ENCODE data around the gene GOLGA6L10.
"Not testable (repeated sequence)": the region's sequence is repeated elsewhere in the genome, so short reads cannot be mapped to it uniquely, and the experiment has no call there.

GOLGA6L10 gene

GRCh38 chr15:82349375-82349774 is at the start of gene GOLGA6L10:
Gene GOLGA6L10, minus strand, starts transcription at chr15:82349475. Its CDS starts 100 bp downstream, at chr15:82349375.
- not testable (repeated sequence) for TF ChIP-seq GATA2, GATA3 (IDR thresholded peaks at IDR 0.05; ENCODE audit: low read depth, low read length)

GRCh38 chr15:82398785-82399184 is 49.5 kb upstream of the GOLGA6L10 start:
- TF ChIP-seq GATA2 (IDR thresholded peaks at IDR 0.05; ENCODE audit: low read depth, low read length): no peak
- no peak for TF ChIP-seq GATA3 (IDR thresholded peaks at IDR 0.05; ENCODE audit: low read depth, low read length)

GRCh38 chr15:82397817-82398216 is 48.5 kb upstream of the GOLGA6L10 start:
- TF ChIP-seq GATA2 (IDR thresholded peaks at IDR 0.05; ENCODE audit: low read depth, low read length) (no peak), GATA3 (IDR thresholded peaks at IDR 0.05; ENCODE audit: low read depth, low read length) (no peak)

GRCh38 chr15:82393671-82394070 is 44.4 kb upstream of the GOLGA6L10 start:
- TF ChIP-seq GATA3 (IDR thresholded peaks at IDR 0.05; ENCODE audit: low read depth, low read length): no peak
- no peak for TF ChIP-seq GATA2 (IDR thresholded peaks at IDR 0.05; ENCODE audit: low read depth, low read length)

GRCh38 chr15:82371656-82372055 is 22.4 kb upstream of the GOLGA6L10 start:
- TF ChIP-seq GATA2 (IDR thresholded peaks at IDR 0.05; ENCODE audit: low read depth, low read length) (no peak), GATA3 (IDR thresholded peaks at IDR 0.05; ENCODE audit: low read depth, low read length) (no peak)

GRCh38 chr15:82317091-82317489 is 32.2 kb downstream of the GOLGA6L10 start:
- no peak for TF ChIP-seq GATA2 (IDR thresholded peaks at IDR 0.05; ENCODE audit: low read depth, low read length)
- no peak for TF ChIP-seq GATA3 (IDR thresholded peaks at IDR 0.05; ENCODE audit: low read depth, low read length)

GRCh38 chr15:82315519-82316246 is 33.6 kb downstream of the GOLGA6L10 start:
- TF ChIP-seq GATA3 (IDR thresholded peaks at IDR 0.05; ENCODE audit: low read depth, low read length): no peak
- TF ChIP-seq GATA2 (IDR thresholded peaks at IDR 0.05; ENCODE audit: low read depth, low read length): no peak

- TF ChIP-seq GATA3 (IDR thresholded peaks at IDR 0.05; ENCODE audit: low read depth, low read length) (no peak), GATA2 (IDR thresholded peaks at IDR 0.05; ENCODE audit: low read depth, low read length) (no peak)
Observed at GRCh38 chr15:82314769-82315518, 34.3 kb downstream of the GOLGA6L10 start.

- TF ChIP-seq GATA2 (IDR thresholded peaks at IDR 0.05; ENCODE audit: low read depth, low read length) (no peak), GATA3 (IDR thresholded peaks at IDR 0.05; ENCODE audit: low read depth, low read length) (no peak)
Observed at GRCh38 chr15:82313446-82313845, 35.8 kb downstream of the GOLGA6L10 start.

GRCh38 chr15:82312586-82313349 is 36.5 kb downstream of the GOLGA6L10 start:
- TF ChIP-seq GATA2 (IDR thresholded peaks at IDR 0.05; ENCODE audit: low read depth, low read length): no peak
- TF ChIP-seq GATA3 (IDR thresholded peaks at IDR 0.05; ENCODE audit: low read depth, low read length): no peak

- TF ChIP-seq GATA3 (IDR thresholded peaks at IDR 0.05; ENCODE audit: low read depth, low read length) (no peak), GATA2 (IDR thresholded peaks at IDR 0.05; ENCODE audit: low read depth, low read length) (no peak)
Observed at GRCh38 chr15:82309802-82310201, 39.5 kb downstream of the GOLGA6L10 start.

GRCh38 chr15:82307714-82308081 is 41.6 kb downstream of the GOLGA6L10 start:
- no peak for TF ChIP-seq GATA3 (IDR thresholded peaks at IDR 0.05; ENCODE audit: low read depth, low read length)
- no peak for TF ChIP-seq GATA2 (IDR thresholded peaks at IDR 0.05; ENCODE audit: low read depth, low read length)

GRCh38 chr15:82306791-82307713 is 42.2 kb downstream of the GOLGA6L10 start:
- TF ChIP-seq GATA3 (IDR thresholded peaks at IDR 0.05; ENCODE audit: low read depth, low read length) (no peak), GATA2 (IDR thresholded peaks at IDR 0.05; ENCODE audit: low read depth, low read length) (no peak)

Measured in SH-SY5Y (cell line).